ENCODE measurements around the gene SKIC2.

GRCh38 chr6:31967926-31968320 is 8.9 kb downstream of the SKIC2 start:
- TF ChIP-seq SPI1 (IDR thresholded peaks at IDR 0.05; ENCODE audit: borderline replicate concordance, low read depth), result no peak
- no peak for TF ChIP-seq GABPA (IDR thresholded peaks at IDR 0.05; ENCODE audit: low read depth)

Data from HL-60 (cell line).